HG02973 (cell line): ENCODE measurements around the gene ACACB.

Source experiments
- ATAC-seq: cut with Tn5 transposase; IDR thresholded peaks from one replicate; pipeline ENCODE4 v1.9.1; 2021; ENCODE audit warnings: moderate library complexity; ENCODE audit not compliant: unreplicated experiment

ACACB gene

DNA sequence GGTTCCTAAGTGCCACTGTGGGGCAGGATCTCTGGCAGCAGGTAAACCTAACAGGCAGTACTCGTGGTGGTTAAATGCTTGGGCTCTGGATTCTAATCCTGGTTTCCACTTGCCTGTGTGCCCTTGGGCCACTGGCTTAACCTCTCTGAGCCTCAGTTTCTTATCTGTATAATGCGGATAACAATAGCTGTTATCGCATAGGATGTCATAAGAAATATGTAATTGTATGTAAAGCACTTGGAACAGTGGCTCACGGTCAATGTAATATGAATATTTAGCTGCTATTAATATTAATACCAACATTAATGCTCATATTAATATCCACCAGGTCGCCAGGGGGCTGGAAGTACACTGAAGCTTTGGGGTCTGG, 175.9 kb downstream of the ACACB start:
- ATAC-seq, result no peak

DNA sequence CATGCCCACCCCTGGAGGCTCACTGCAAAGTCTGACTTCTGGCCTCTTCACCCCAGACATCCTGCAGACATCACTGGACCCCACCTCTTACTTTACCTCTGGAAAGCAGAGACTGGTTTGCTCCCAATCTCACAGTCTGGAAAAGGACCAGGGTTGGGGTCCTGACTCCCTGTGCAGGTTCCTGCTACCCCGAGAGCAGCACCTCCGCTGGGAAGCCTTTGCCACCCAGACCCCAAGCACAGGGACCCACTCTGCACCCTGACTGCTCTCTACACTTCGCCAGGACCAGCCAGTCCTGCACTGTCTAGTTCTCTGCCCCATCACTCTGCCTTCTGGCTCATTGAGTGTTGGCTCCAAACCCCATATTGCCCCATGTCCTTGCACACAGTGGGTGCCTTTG, 176.7 kb downstream of the ACACB start:
- ATAC-seq, result no peak

DNA sequence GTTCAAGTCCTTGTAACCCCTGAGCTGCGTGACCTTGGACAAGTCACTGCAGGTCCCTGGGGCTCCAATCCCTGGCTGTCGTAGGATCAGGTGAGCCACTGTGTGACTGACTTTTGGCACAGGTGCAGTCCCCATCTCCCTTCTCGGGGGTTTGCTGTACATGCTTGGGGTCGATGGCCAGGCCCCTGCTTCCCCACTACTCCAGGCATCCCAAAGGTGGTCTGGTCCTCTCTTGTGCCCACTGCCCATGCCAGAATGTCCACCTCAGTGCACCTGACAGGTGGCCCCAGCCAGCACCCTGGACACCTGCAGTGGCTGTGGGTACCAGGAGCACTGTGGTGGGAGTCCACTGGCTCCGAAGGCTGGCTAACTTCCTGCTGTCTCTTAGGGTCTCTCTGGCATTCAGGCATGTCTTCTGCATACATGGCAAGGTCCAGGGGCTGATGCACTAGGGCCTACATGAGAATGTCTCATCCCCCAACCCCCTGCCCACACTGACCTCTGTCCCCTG, 178.0 kb downstream of the ACACB start:
- no peak for ATAC-seq

DNA sequence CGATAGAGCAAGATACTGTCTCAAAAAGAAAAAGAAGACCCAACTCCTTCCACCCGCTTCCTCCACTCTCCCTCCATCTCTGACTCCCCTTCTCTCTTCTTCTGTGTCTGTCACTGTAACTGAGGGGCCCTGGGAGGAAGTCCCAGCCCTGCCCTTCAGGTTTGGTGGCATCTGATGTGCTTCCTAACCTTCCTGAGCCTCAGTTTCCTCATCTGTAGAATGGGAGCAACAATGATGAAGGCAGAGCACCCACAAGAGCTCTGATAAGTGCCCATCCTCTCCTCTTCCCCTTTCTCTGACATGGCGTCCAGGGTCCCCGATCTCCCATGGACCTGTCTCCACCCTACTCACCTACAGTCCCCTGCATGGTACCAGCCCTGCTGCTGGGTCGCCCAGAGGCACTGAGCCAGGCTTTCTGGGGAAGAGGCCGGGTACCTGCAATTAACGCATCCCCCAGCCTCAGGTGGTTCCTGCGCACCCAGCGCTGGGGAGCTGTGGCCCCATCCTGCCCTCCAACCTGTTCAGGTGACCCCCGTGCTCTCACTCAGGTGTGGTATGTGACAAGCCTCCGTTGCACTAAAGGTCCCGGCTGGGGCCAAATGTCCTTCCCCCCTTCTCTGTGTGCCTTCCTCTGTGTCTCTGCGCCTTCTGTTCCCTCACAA, 179.5 kb downstream of the ACACB start:
- no peak for ATAC-seq

DNA sequence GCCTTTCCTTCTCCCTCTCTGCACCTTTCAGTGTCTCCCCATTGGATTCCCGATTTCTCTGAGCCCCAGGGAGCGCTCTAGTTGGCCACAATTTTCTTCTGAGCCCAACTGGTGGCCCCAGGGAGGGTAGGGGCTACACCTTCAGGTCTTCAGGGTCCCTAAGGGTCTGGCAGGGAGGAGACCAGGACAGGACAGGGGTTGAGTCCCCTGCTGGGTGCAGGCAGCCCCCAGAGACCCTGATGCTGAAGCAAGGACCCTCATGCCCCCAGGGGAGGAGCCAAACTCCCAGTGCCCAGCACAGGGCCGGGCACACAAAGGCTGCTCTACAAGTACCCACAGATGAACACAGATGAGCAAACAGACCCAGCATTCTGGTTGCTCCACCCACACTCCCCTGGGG, 180.0 kb downstream of the ACACB start:
- ATAC-seq, result no peak

DNA sequence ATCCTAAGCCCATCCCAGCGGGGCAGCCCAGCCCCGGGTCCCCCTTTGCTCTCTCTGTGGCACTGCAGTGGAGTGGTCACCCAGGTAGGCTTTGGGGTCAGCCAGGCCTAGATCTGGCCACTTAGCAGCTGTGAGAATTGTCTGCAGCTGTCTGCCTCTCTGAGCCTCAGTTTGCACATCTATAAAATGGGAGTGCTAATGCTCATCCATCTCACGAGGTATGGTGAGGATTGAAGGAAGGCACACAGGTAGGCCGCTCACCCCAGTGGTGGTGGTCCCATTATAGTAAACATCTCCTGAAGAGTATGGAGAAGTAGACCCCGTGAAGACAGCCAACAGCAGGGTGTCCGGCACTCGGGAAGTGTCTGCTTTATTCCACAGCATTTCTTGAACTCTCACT, 183.5 kb downstream of the ACACB start:
- ATAC-seq, result no peak

DNA sequence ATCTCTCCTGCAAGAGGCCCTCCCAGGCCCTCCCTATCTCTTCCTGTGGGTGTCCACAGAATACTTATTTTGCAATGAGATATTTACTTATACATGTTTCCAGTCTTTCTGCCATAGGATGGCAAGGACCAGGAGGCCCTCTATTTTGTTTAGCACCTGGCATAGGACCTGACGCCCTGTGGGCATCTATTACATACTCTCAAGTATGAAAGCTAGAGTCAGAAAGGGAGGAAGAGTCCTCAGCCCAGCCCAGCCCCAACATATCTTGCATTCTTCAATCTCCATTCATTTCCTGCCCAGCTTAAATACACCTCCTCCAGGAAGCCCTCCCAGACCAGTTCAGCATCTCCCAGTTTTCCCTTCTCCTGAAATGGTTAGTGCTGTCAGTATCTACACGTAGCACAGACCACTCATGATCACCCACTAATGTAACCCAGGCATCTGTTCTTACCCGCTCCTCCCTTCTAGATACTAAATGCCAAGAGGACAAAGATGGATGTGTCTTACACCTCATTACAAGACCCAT, 185.3 kb downstream of the ACACB start:
- no peak for ATAC-seq

DNA sequence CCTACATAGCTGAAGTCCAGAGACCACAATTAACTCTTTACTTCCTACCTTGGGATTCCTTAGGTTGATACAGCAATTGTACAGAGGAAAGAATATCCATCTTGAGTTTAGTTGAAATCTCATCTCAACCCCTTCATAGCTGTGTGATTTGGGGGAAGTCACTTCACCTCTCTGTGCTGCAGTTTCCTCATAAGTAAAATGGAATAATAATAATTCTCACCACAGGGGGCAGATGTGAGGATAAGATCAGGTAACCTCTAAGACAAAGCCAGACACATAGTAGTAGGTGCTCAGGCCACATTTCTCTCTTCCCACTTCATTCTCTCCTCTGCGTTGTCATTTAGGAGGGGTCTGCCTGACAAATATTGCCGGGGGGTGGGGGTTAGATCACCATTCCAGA, 186.0 kb downstream of the ACACB start:
- no peak for ATAC-seq

DNA sequence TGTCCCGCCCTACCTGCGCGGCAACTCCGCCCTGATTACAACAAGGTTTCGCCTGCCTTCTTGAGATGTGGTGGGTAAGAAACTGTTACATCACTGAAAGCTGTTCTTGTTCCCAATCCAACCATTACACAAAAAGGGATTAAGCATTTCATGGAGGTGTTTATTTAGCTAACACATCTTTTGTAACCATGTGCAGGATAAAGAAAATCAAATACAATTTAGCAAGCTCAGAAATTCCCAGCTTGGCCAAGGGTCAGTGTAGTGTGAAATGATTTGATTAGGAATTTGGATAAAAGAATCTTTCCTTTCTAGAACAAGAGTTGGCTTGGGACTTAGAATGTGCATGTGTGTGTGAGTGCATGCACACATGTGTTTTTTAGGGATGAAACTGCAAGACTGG, 186.4 kb downstream of the ACACB start:
- ATAC-seq, result no peak

DNA sequence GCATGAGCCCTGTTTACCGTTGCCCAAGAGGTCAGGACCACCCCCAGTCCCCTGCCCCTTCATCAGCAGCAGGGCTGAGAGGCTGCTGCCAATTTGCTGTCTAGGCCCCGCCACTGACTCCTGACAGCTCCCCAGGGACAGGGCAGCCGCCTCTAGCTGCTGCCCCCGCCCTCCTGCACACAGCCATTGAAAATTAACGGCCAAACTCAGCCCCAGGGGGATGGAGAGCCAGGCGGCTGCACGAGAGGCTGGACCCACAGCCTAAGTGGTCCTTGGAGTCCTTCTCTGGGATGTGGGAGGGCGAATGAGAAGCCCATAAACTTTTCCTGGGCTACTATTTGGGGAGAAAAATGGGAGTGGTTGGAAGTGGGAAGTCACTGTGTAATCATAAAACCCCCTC, 188.1 kb downstream of the ACACB start:
- ATAC-seq, result no peak

DNA sequence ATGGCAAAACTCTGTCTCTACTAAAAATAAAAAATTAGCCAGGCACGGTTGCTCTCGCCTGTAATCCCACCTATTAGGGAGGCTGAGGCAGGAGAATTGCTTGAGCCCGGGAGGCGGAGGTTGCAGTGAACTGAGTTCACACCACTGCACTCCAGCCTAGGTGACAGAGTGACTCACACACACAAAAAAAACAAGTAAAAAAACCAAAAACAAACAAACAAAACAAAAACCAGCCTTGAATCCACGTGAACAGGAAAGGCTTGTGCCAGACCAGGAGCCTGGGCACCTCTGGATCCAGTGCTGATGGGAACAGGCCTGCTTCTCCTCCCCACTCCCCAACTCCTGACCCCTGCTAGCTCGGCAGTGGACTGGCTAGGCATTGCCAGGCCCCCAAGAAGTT, 189.2 kb downstream of the ACACB start:
- no peak for ATAC-seq

DNA sequence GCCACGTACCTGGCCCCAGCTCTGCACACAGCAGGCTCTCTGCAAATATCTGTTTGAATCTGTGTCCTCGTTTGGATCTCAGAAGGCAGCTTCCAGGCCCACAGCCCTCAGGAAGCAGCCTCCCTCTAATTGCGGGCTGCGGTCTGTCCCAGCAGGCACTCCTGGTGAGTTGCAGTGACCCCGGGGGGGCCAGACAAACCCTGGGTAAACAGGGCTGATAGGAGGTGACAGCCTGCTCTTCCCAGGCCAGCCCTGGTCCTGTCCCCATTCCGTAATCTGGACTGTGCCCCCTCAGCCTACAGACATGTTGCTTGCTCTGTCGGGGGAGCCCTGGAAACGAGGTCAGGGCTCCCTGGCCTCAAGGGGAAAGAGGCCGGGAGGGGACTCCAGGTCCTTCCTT, 190.7 kb downstream of the ACACB start:
- ATAC-seq, result no peak

DNA sequence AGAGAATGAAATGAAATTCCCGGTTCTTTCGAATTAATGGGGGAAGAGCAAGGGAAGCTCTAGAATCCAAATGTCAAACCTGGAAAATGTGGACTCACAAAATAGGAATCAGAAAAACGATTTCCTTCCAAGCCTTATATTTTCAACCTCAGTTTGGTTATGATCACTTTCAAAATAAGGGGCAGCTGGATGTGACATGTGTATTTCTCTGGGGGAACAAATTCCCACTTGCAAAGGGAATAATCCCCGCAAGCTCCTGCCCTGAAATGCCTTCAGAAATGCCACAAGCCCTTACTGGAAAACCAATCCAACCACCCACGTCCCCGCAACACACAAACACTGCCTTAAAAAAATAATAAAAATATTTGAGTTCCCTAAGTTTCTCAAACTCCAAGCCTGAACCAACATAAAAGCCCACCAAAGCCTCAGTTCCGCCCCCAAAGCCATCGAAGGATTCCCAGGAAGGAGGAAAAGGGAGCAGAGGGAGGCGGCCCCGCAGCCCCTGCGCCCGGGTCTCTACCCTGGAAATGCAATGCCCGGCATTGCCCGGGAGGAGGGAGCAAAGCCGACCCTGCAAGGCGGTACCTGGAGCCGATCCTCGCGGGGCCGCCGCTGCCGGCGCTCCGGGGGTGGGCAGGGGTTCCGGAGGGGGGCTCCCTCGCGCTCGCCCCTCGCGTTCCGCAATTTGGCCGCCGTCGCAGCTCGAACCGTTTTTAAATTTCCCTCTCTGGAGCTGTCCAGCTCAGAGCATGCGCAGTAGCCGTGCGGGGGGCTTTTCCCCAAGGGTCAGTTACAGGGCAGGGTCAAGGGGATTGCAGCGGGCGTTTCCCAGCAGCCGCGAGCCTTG, 192.4 kb downstream of the ACACB start, which contains the start of gene FOXN4:
FOXN4 (minus strand) TSS at position 751 of the 847 bp plus-strand sequence. CDS start 963 bp downstream, outside the sequence.
- ATAC-seq, result no peak

DNA sequence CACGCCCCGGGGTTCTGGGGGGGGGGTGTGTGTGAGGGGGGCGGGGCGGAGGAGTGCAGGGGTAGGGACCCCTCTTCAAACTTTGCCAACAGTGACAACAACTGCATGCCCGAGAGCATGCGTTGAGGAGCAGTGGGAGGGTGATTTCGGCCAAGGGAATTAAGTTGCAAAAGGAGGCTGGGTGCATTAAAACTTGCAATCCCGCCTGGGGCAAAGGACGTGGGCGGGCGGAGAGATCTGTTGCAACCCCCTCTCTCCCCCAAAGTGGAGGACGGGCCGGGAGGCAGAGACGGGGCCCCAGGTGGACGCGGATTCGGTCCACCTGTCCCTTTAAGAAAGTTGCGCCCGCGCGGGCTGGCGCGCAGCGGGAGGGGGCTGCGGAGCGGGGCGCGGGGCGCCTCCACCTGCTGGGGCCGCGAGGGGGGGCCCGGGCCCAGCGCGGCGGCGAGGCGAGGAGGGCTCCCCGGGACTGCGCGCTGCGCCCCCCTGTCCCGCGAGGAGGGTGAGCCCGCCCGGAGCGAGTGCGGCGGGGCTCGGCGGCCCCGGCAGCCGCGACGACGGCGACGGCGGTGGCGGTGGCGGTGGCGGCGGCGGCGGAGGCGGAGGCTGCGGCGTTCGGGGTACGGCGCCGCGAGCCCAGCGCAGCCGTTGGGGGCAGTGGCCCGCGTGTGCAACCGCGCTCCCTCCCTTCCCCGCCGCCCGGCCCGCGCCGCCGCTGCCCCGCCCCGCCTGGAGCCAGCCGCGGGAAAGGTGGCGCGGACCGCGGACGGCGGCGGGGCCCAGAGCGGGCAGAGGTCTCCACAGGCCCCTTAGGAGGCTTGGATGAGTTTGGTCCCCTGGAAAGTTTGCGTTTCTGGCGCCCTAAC, 193.2 kb downstream of the ACACB start:
- ATAC-seq, result no peak

DNA sequence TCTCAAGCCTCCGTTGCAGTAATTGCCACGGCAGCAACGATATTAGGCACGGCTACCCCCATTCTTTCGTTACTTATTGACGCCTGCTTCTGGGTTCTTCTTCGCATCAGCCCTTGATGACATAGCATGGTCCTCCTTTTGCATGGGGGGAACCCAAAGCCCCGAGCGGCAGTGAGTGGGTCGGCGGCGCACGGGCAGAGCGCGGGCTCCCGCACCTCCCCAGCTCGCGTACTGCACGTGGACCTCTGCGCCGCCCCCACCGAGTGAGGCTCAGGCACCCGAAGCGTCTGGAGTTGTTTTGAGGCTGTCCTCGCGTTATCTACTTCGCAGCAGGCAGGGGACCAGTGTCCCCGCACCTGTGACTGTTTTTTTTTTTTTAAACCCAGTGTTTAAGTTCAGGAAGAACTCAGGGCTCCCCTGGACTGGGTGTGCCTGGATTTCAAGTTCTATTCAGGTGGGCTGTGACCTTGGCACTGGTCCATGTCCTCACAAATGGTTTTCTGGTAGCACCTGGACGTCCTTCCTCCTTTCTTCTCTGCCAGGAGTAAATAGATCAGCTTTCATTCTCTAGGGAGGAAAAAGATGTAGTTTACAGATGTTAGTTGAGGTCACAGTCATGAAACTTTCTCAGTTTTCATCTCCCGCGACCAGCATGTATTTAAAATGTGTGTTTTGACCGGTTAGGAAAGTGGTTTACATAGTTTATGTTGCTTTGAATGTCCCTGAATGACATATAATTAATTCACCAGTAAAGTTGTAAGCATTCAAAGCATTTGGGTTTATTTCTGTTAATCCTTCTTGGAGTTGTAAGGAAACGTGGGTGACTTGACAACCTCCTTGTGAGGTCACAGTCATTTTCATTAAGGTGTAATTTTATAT, 194.1 kb downstream of the ACACB start:
- ATAC-seq, result no peak
